ENCODE results near the gene RAB27B.
A peak's percentile ranks its signal among the peaks of the same experiment; 100 is the strongest.
"Not testable (repeated sequence)": the region's sequence is repeated elsewhere in the genome, so short reads cannot be mapped to it uniquely, and the experiment has no call there.

Gene RAB27B

GRCh38 chr18:54828281-54828881, at the start of gene RAB27B:
Gene RAB27B, plus strand, starts transcription at chr18:54828477. Its CDS starts 49,109 bp downstream, at chr18:54877586.
- DNase-seq (ENCODE audit: low spot score): peak; percentile 59
- peak; percentile 37 for FAIRE-seq

- no peak for FAIRE-seq
- no peak for DNase-seq (ENCODE audit: low spot score)
These were observed 47.9 kb upstream of the RAB27B start for GRCh38 chr18:54780285-54780861.

GRCh38 chr18:54780970-54781369, 47.3 kb upstream of the RAB27B start:
- no peak for DNase-seq (ENCODE audit: low spot score)
- FAIRE-seq: no peak

- FAIRE-seq (no peak), DNase-seq (ENCODE audit: low spot score) (no peak)
These were observed 45.1 kb upstream of the RAB27B start for GRCh38 chr18:54783139-54783538.

- DNase-seq (ENCODE audit: low spot score) (no peak), FAIRE-seq (no peak)
These were observed 42.1 kb upstream of the RAB27B start for GRCh38 chr18:54786206-54786605.

- DNase-seq (ENCODE audit: low spot score) (no peak), FAIRE-seq (no peak)
These were observed 41.2 kb upstream of the RAB27B start for GRCh38 chr18:54787121-54787520.

- DNase-seq (ENCODE audit: low spot score): no peak
- FAIRE-seq: no peak
These were observed 40.7 kb upstream of the RAB27B start for GRCh38 chr18:54787616-54788015.

GRCh38 chr18:54790109-54790508, 38.2 kb upstream of the RAB27B start:
- no peak for DNase-seq (ENCODE audit: low spot score)
- no peak for FAIRE-seq

GRCh38 chr18:54791657-54792056, 36.6 kb upstream of the RAB27B start:
- no peak for FAIRE-seq
- no peak for DNase-seq (ENCODE audit: low spot score)

GRCh38 chr18:54792079-54792478, 36.2 kb upstream of the RAB27B start:
- no peak for DNase-seq (ENCODE audit: low spot score)
- no peak for FAIRE-seq

- FAIRE-seq: no peak
- no peak for DNase-seq (ENCODE audit: low spot score)
These were observed 33.5 kb upstream of the RAB27B start for GRCh38 chr18:54794823-54795222.

GRCh38 chr18:54798186-54798585, 30.1 kb upstream of the RAB27B start:
- no peak for FAIRE-seq
- DNase-seq (ENCODE audit: low spot score): no peak

GRCh38 chr18:54801374-54801773, 26.9 kb upstream of the RAB27B start:
- FAIRE-seq: no peak

GRCh38 chr18:54802178-54802577, 26.1 kb upstream of the RAB27B start:
- no peak for FAIRE-seq
- no peak for DNase-seq (ENCODE audit: low spot score)

More at GRCh38 chr18:54801374-54801773, 26.9 kb upstream of the RAB27B start:
- no peak for DNase-seq (ENCODE audit: low spot score)

- FAIRE-seq (no peak), DNase-seq (ENCODE audit: low spot score) (no peak)
These were observed 25.4 kb upstream of the RAB27B start for GRCh38 chr18:54802686-54803395.

- DNase-seq (ENCODE audit: low spot score): peak; percentile 34
- no peak for FAIRE-seq
These were observed 22.5 kb upstream of the RAB27B start for GRCh38 chr18:54805571-54806334.

GRCh38 chr18:54806526-54806925, 21.8 kb upstream of the RAB27B start:
- DNase-seq (ENCODE audit: low spot score) (no peak), FAIRE-seq (peak; percentile 63)

GRCh38 chr18:54807303-54807702, 21.0 kb upstream of the RAB27B start:
- FAIRE-seq (no peak), DNase-seq (ENCODE audit: low spot score) (no peak)

GRCh38 chr18:54810662-54811061, 17.6 kb upstream of the RAB27B start:
- DNase-seq (ENCODE audit: low spot score); FAIRE-seq: not testable (repeated sequence)

- DNase-seq (ENCODE audit: low spot score): no peak
- no peak for FAIRE-seq
These were observed 15.4 kb upstream of the RAB27B start for GRCh38 chr18:54812885-54813284.

- FAIRE-seq: no peak
- no peak for DNase-seq (ENCODE audit: low spot score)
These were observed 15.0 kb upstream of the RAB27B start for GRCh38 chr18:54813305-54813704.

- DNase-seq (ENCODE audit: low spot score): no peak
- FAIRE-seq: no peak
These were observed 14.2 kb upstream of the RAB27B start for GRCh38 chr18:54813977-54814565.

Measured in RCC 7860 (cell line).